Large intestine (tissue), 3 donors: Measurements from ENCODE around the gene CD300C. TPM values are rescaled to one million over a fixed set of nuclear protein-coding genes. Genes with fewer than 3 reads are reported as not detected.
"Not testable (repeated sequence)": the region's sequence is repeated elsewhere in the genome, so short reads cannot be mapped to it uniquely, and the experiment has no call there.

ENCODE experiments used
- DNase-seq, 2 donors: peaks; one replicate each; pipeline versions ENCODE4 v3.0.0 to v3.0.0-alpha.2; 2013
- H3K27ac ChIP-seq: one replicate; pipeline ENCODE4 v1.5.1; 2013; ENCODE audit warnings: low read length
- H3K27me3 ChIP-seq: 2 replicates; pipeline ENCODE4 v1.6.1; 2013; ENCODE audit warnings: low read length; ENCODE audit not compliant: control insufficient read depth, insufficient read depth
- H3K36me3 ChIP-seq: 2 replicates; pipeline ENCODE4 v1.6.1; 2013; ENCODE audit warnings: low read length; ENCODE audit not compliant: control insufficient read depth, insufficient read depth
- H3K4me1 ChIP-seq: one replicate; pipeline ENCODE4 v1.6.1; 2013; ENCODE audit warnings: low read length; ENCODE audit not compliant: control insufficient read depth, insufficient read depth
- H3K4me3 ChIP-seq: one replicate; pipeline ENCODE4 v1.5.1; 2013; ENCODE audit warnings: low read length
- H3K9me3 ChIP-seq: one replicate; pipeline ENCODE4 v1.6.1; 2013; ENCODE audit warnings: mild to moderate bottlenecking, low read depth, low read length, moderate library complexity; ENCODE audit not compliant: control insufficient read depth
- WGBS: methylation state at CpG from one replicate; pipeline ENCODE4 v1.1.5; 2013; ENCODE audit warnings: low lambda C conversion rate; ENCODE audit not compliant: insufficient coverage; 5-methylcytosine and 5-hydroxymethylcytosine counted together
- polyA plus RNA-seq: library from polyadenylated mRNA; unstranded; fragments of 120-200 nt; gene quantifications from one replicate; pipeline ENCODE4 v1.2.1, GENCODE V29; 2013

CD300C gene
- polyA plus RNA-seq, 1 donor = 0.99 TPM

DNA sequence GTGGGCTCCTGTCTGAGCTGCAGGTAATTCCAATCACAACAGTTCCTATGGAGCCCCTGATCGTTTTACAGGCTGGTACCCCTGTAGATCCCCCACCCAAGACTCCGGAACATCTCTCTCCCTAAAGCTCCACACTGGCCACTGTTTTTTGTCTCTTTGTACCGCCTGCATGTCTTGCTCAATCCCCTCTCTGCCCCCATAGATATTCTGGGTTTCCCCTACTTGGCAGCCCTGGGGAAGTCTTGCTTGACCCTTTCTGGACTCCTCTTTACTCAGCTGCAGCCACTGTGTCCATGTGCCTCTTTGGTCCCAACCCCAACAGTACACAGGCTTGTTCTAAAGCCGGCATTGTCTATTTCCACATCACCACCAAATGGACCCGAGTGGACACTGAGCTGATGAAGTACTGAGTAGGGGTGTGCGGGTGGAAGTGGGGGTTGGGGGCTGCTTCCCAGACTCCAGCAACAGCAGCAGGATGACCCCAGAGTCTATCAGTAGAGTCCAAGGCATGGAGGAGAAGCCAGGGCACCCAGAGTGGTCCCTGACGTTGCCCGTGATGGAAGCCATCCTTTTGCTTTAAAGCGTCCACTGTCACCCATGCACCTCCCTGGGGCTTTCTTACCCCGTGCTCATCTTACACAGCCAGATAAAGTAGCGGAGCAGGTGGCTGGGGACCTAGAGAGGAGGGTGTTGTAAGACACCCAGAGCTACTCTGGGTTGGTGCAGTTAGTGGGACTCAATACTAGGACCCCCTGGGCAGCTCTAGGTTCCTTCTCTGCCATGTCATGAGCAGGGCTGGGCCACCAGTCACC, 21.1 kb downstream of the CD300C start:
- no peak for DNase-seq
- H3K27me3 ChIP-seq = peaks cover 2% of the 10 kb centered on the region
- H3K36me3 ChIP-seq = no peaks in the 10 kb centered on the region
- no peak overlapping the region for H3K27ac ChIP-seq
- H3K4me3 ChIP-seq = no peak overlapping the region
- H3K9me3 ChIP-seq = no peaks in the 10 kb centered on the region
- WGBS = 83% methylated on average over 2 of the region's 11 CpGs
- no peaks in the 10 kb centered on the region for H3K4me1 ChIP-seq

DNA sequence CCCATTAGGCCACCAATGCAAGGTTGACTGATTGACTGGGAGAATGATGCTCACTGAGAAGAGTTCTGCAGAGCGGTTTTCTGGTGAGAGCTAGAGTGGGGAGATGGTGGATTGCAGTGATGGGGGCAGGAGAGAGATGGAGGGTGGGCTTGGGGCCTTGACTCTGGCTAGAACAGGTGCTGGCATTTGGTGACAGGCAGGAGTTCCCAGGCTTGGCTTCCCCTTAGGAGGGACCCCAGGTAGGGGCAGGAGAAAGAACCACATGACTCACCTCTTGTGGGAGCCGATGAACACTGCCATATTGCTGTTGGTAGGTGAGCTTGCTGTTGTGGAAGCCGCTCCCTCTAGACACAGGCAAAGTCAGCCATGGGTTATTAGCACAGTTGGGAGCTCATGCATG, 22.6 kb downstream of the CD300C start:
- no peaks in the 10 kb centered on the region for H3K4me1 ChIP-seq
- DNase-seq = no peak
- H3K9me3 ChIP-seq = no peaks in the 10 kb centered on the region
- no peak overlapping the region for H3K4me3 ChIP-seq
- H3K27me3 ChIP-seq = peaks cover 2% of the 10 kb centered on the region
- no peak overlapping the region for H3K27ac ChIP-seq
- H3K36me3 ChIP-seq = no peaks in the 10 kb centered on the region
- WGBS = no CpG with 5 or more reads among the region's 3 CpGs

GRCh38 chr17:74522381-74523105, 23.4 kb downstream of the CD300C start:
- Histone ChIP-seq H3K4me1 (no peaks in the 10 kb centered on the region), H3K9me3 (no peaks in the 10 kb centered on the region), H3K36me3 (no peaks in the 10 kb centered on the region), H3K27ac (no peak overlapping the region), H3K27me3 (peaks cover 2% of the 10 kb centered on the region), H3K4me3 (no peak overlapping the region)
- WGBS = no CpG with 5 or more reads among the region's 10 CpGs
- no peak for DNase-seq

- Histone ChIP-seq H3K27me3 (peaks cover 2% of the 10 kb centered on the region), H3K9me3 (no peaks in the 10 kb centered on the region), H3K36me3 (no peaks in the 10 kb centered on the region), H3K27ac (no peak overlapping the region), H3K4me1 (no peaks in the 10 kb centered on the region), H3K4me3 (no peak overlapping the region)
- DNase-seq = no peak
- no CpG with 5 or more reads among the region's 9 CpGs for WGBS
Measured at GRCh38 chr17:74521701-74522201, 24.2 kb downstream of the CD300C start.

DNA sequence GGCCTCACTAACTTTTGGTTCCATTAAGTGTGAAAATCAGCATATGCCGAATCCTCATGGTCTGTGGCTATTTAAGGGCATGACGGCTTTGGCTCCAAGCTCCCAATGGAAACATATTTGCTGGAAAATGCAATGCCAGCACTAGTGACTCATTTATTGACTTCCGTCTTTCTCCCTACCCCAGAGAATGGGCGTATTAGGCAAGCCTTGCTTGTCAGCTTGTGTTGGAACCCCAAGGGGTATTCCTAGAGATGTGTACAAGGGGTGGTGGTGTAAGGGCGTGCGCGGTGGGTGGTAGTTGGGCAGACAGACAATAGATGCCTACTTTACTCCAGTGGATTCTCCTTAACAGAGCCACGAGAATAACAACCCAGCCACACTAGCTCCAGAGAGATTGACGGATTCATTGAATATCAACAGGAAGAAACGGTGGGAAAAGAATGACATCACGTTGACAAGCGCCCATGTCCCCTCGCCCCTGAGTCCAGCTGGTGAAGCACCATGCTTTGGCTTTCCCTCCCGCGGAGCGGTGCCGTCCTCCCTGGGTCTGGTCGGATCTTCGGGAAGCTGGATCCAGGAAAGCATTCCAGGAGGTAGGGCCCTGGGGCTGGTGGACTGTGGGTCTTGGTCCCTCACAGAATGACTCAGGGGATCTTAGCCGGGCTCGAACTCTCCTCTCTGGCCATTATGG, 25.0 kb downstream of the CD300C start:
- Histone ChIP-seq H3K27me3 (peaks cover 2% of the 10 kb centered on the region), H3K4me3 (no peak overlapping the region), H3K27ac (no peak overlapping the region), H3K9me3 (no peaks in the 10 kb centered on the region), H3K36me3 (no peaks in the 10 kb centered on the region), H3K4me1 (no peaks in the 10 kb centered on the region)
- no peak for DNase-seq
- no CpG with 5 or more reads among the region's 21 CpGs for WGBS

DNA sequence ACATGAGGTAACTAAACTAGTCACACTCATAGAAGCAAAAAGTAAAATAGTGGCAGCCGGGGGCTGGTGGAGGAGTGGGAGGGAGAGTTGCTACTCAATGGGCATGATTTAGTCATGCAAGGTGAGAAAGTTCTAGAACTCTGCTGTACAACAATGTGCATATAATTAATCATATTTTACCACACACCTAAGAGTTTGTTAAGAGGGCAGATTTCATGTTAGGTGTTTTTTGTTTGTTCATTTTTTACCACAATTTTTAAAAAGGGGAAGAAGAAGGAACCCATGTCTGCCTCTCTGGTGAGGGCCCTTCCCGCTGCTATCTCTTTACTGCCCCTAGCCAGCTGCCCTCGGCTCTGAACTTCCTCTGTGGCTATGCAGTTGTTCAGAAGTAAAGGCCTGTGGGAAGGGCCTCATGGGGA, 25.9 kb downstream of the CD300C start:
- DNase-seq = no peak
- Histone ChIP-seq H3K4me3 (no peak overlapping the region), H3K27me3 (peaks cover 2% of the 10 kb centered on the region), H3K9me3 (no peaks in the 10 kb centered on the region), H3K4me1 (no peaks in the 10 kb centered on the region), H3K36me3 (no peaks in the 10 kb centered on the region), H3K27ac (no peak overlapping the region)
- WGBS = no CpG with 5 or more reads among the region's 3 CpGs

GRCh38 chr17:74518413-74518981, 27.4 kb downstream of the CD300C start:
- H3K9me3 ChIP-seq, H3K27ac ChIP-seq, H3K4me1 ChIP-seq, H3K36me3 ChIP-seq, H3K4me3 ChIP-seq, DNase-seq, H3K27me3 ChIP-seq: not testable (repeated sequence)
- WGBS = 100% methylated on average over 1 of the region's 6 CpGs

DNA sequence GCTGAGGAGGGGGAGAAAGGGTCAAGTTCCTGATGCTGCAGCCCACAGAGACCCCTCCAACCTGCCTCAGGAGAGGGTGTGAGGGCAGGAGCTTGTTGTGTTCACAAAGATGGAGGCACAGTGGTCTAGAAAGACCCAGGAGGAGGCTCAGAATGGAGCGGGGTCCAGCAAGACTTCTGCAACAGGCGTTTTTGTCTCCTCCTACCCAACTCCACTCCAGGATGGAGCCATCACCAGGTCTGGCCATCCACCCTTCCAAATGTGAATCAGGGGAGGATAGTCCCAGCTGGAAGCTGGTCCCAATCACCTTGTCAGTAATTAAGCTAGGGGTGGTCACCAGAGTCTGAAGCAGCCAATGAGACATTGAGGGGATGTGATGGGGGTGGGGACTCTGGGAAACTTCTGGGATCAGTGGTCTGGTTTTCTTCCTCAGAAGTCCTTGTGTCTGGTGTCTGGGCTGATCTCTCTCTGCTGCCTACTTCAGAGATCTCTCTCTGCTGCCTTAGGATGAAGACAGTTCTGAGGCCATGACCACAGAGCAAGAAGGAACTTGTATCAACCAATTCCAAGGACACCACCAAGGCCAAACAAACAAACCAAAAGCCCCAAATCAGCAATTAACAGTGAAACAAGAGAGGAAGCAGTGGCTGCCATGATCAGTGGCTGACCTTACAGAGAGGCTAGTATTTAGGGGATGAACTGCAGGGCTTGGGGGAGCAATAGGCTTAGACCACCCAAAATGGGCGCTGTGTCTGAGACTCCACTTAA, 29.2 kb downstream of the CD300C start:
- no CpG with 5 or more reads among the region's 3 CpGs for WGBS
- H3K27ac ChIP-seq = no peak overlapping the region
- no peaks in the 10 kb centered on the region for H3K4me1 ChIP-seq
- H3K36me3 ChIP-seq = no peaks in the 10 kb centered on the region
- no peak for DNase-seq
- H3K9me3 ChIP-seq = peaks cover 2% of the 10 kb centered on the region
- H3K27me3 ChIP-seq = peaks cover 7% of the 10 kb centered on the region
- H3K4me3 ChIP-seq = no peak overlapping the region

GRCh38 chr17:74515941-74516340, 30.0 kb downstream of the CD300C start:
- H3K27me3 ChIP-seq = peaks cover 4% of the 10 kb centered on the region
- H3K9me3 ChIP-seq = peaks cover 2% of the 10 kb centered on the region
- H3K4me1 ChIP-seq = no peaks in the 10 kb centered on the region
- no peak overlapping the region for H3K4me3 ChIP-seq
- DNase-seq = no peak
- no peaks in the 10 kb centered on the region for H3K36me3 ChIP-seq
- WGBS = no CpG with 5 or more reads among the region's 4 CpGs
- no peak overlapping the region for H3K27ac ChIP-seq
